GM12872 (cell line): ENCODE results near the gene AFDN.

Experiments used
- TF ChIP-seq, protein P1 (sequence below): IDR thresholded peaks from 3 replicates; pipeline ENCODE4 v1.5.1; 2011; ENCODE audit warnings: low read depth, mild to moderate bottlenecking, low read length, moderate library complexity; ENCODE audit not compliant: insufficient read depth

AFDN gene

GRCh38 chr6:167847936-167848335 lies 21.2 kb downstream of the AFDN start:
- TF ChIP-seq, protein P1, sequence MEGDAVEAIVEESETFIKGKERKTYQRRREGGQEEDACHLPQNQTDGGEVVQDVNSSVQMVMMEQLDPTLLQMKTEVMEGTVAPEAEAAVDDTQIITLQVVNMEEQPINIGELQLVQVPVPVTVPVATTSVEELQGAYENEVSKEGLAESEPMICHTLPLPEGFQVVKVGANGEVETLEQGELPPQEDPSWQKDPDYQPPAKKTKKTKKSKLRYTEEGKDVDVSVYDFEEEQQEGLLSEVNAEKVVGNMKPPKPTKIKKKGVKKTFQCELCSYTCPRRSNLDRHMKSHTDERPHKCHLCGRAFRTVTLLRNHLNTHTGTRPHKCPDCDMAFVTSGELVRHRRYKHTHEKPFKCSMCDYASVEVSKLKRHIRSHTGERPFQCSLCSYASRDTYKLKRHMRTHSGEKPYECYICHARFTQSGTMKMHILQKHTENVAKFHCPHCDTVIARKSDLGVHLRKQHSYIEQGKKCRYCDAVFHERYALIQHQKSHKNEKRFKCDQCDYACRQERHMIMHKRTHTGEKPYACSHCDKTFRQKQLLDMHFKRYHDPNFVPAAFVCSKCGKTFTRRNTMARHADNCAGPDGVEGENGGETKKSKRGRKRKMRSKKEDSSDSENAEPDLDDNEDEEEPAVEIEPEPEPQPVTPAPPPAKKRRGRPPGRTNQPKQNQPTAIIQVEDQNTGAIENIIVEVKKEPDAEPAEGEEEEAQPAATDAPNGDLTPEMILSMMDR = no peak

DNA sequence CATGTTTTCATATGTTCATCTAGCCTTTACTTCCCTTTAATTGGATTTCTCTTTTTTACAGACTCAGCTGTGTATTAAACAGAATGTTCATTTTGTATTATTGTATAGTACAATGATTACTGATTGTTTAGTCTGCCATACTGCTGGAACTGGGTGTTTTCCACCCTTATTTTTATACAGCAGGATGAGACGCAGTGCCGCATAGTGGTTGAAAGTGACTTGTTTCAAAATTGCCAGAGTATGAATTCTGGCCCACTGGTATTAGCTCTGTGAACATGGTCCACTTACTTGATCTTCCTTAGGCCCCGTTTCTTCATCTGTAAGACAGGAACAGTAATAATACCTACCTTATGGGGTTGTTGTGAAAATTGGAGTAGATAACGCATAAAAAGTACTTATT lies 22.1 kb downstream of the AFDN start:
- TF ChIP-seq, protein P1 = no peak

DNA sequence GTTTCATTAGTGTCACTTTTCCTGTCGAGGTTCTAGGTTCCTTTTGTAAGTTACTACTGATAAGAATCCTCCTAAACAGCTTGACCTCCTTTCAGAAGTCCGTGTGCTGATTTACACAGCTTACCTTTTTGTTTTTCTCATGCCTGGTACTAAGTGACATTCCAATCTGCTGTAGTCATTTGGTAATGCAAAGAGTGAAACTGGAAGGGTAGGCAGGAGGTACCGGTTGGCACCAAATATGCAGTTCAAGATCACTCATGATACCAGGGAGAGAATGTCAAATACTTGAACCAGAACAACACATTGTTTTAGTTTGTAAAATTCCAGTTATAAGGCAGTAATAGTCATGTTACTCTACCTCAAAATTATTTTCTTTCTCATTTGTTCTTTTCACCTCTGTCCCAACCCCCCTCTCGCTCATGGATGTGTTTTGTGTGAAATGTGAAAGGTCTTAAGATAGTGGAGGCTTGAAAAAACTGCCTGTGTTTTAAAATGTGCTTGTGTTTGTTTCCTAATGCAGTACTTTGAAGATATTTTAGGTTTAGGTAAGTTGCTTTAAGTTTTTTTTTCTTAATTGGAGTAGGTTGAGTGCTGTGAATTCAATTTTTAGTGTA lies 23.2 kb downstream of the AFDN start:
- TF ChIP-seq, protein P1 = no peak

DNA sequence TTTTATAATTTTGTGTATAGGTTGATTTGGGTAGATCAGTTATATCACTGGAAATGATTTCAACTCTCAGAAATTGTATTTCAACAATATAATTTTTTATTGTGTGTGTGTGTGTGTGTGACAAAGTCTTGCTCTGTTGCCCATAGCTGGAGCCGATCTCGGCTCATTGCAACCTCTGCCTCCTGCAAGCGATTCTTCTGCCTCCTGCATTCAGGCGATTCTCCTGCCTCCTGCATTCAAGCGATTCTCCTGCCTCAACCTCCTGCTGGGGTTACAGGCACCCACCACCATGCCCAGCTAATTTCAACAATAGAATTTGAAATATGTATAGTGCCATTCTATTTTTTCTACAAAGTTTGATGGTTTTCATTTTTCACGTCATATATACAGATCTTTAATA lies 24.1 kb downstream of the AFDN start:
- TF ChIP-seq, protein P1 = no peak

DNA sequence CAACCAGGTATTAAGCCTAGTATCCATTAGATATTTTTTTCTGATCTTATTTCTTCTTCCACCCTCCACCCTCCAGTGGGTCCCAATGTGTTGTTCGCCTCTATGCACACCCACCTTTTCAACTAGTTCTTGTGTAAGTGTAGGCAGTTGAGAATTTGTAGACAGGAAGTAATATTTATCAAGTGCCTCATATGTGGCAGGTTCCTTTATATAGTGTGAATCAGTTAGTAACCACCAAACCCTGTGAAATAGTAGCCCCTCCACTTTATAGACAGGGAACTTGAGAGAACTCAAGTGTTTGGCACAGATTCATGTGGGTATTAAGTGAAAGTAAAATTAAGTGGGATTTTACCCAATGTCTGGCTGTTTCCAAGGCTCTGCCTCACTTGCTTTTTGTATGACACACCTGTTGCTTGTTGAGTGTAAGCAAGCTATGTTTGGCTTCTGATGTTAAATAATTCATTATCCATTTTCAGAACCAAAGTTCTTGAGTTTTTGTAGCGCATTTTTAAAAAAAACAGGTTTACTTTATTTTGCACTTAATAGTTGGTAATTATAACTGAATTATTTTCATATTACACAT lies 24.8 kb downstream of the AFDN start:
- TF ChIP-seq, protein P1 = no peak

GRCh38 chr6:167855825-167856425 lies 29.2 kb downstream of the AFDN start:
- TF ChIP-seq, protein P1 = no peak

GRCh38 chr6:167856474-167856873 lies 29.8 kb downstream of the AFDN start:
- TF ChIP-seq, protein P1 = no peak
